MM.1S (cell line): Measurements from ENCODE around the gene POLR2C.
A peak's percentile ranks its signal among the peaks of the same experiment; 100 is the strongest.

ENCODE experiments used
- DNase-seq: peaks from one replicate; pipeline ENCODE4 v3.0.0-alpha.2; 2015
- H2AFZ ChIP-seq: fragments of 300-600 bp; sonication (generic); 2 replicates; pipeline ENCODE4 v1.6.0; 2016; ENCODE audit warnings: antibody characterized with exemption, low read length
- H3F3A ChIP-seq: fragments of 300-600 bp; sonication (generic); 2 replicates; pipeline ENCODE4 v1.6.1; 2016; ENCODE audit warnings: mild to moderate bottlenecking, antibody characterized with exemption, low read length, moderate library complexity, mixed read lengths; ENCODE audit not compliant: insufficient read depth
- H3K27ac ChIP-seq: fragments of 300-600 bp; sonication (generic); 2 replicates; pipeline ENCODE4 v1.5.1; 2016; ENCODE audit warnings: mild to moderate bottlenecking, low read length
- H3K27me3 ChIP-seq: fragments of 300-600 bp; sonication (generic); replicated peaks from 2 replicates; pipeline ENCODE4 v1.6.0; 2016; ENCODE audit warnings: low read length; ENCODE audit not compliant: insufficient read depth
- H3K36me3 ChIP-seq: fragments of 300-600 bp; sonication (generic); replicated peaks from 2 replicates; pipeline ENCODE4 v1.6.1; 2016; ENCODE audit warnings: mild to moderate bottlenecking, low read length, mixed read lengths; ENCODE audit not compliant: insufficient read depth
- H3K4me1 ChIP-seq: fragments of 300-600 bp; sonication (generic); 2 replicates; pipeline ENCODE4 v1.6.1; 2016; ENCODE audit warnings: low read length, mixed read lengths
- H3K4me2 ChIP-seq: fragments of 300-600 bp; sonication (generic); 2 replicates; pipeline ENCODE4 v1.6.0; 2016; ENCODE audit warnings: low read depth, low read length
- H3K4me3 ChIP-seq: fragments of 300-600 bp; sonication (generic); 2 replicates; pipeline ENCODE4 v1.5.1; 2016; ENCODE audit warnings: low read length, mixed read lengths
- H3K79me2 ChIP-seq: fragments of 300-600 bp; sonication (generic); 2 replicates; pipeline ENCODE4 v1.6.1; 2016; ENCODE audit warnings: mixed run types, low read length, mixed read lengths
- H3K9ac ChIP-seq: fragments of 300-600 bp; sonication (generic); 2 replicates; pipeline ENCODE4 v1.6.1; 2016; ENCODE audit warnings: low read length, mixed read lengths
- H3K9me2 ChIP-seq: fragments of 300-600 bp; sonication (generic); replicated peaks from 2 replicates; pipeline ENCODE4 v1.6.1; 2016; ENCODE audit warnings: mild to moderate bottlenecking, low read length, mixed read lengths; ENCODE audit not compliant: insufficient read depth
- H3K9me3 ChIP-seq: fragments of 300-600 bp; sonication (generic); replicated peaks from 2 replicates; pipeline ENCODE4 v1.6.1; 2016; ENCODE audit warnings: mild to moderate bottlenecking, low read length, mixed read lengths; ENCODE audit not compliant: insufficient read depth
- H4K20me1 ChIP-seq: fragments of 300-600 bp; sonication (generic); 2 replicates; pipeline ENCODE4 v1.6.1; 2016; ENCODE audit warnings: mild to moderate bottlenecking, low read length, moderate library complexity, mixed read lengths; ENCODE audit not compliant: insufficient read depth
- CTCF ChIP-seq: fragments of 300-600 bp; sonication (generic); IDR thresholded peaks from 2 replicates; pipeline ENCODE4 v1.5.1; 2016; ENCODE audit warnings: antibody characterized with exemption, low read length, mixed read lengths
- EZH2 ChIP-seq: fragments of 300-600 bp; sonication (generic); optimal IDR thresholded peaks from 2 replicates; pipeline ENCODE3; 2017; ENCODE audit warnings: low read depth, mild to moderate bottlenecking, antibody characterized with exemption, low read length, mixed read lengths
- EZH2phosphoT487 ChIP-seq: fragments of 300-600 bp; sonication (generic); IDR thresholded peaks from 2 replicates; pipeline ENCODE4 v1.6.1; 2018; ENCODE audit warnings: antibody characterized with exemption, low read length

The POLR2C gene

DNA sequence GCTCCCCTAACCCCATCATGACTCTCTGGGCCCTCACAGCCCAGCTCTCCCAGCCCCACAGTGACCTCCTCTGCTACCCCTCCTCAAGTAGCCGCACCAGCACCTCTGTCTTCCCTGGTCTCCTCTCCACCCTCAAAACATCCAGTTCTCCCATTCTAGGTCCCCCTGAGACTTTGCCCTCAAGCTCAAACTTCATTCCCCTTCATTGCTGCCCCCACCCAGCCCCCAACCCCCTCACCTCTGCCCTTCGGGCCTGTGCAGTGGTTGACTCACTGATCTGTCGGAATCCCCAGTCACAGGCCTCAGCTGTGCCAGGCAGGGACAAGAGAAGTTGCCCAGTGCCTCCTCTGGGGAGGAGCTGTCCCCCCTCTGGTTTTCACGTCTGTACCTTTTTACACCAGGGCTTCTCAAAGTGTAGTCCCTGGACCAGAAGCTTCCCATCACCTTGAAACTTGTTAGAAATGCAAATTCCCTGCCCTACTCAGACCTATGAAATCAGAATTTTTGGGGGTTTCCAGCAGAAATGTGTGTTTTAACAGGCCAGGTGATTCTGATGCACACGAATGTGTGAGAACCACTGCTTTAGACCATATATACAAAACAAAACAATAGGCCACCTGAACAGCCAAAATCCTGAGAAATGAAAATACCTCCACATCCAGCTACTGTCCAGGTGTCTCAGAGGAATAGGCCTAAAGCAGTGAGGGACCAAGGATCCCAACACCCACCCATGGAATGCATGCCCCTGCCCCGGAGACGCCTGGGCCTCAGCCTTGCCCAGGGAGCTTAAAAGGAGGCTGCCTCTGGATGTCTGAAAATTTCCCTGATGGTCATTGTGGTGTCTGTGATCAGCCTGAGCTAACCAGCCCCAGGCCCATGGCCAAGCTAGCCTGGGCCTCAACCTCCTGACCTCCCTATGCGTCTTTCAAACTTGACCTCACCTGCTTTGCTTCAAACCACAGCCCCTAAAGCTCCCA lies 24.7 kb downstream of the POLR2C start:
- H3K79me2 ChIP-seq, result no peaks in the 10 kb centered on the region
- peak overlapping the region; percentile 91 for H2AFZ ChIP-seq
- no peaks in the 10 kb centered on the region for H3K36me3 ChIP-seq
- peaks cover 4% of the 10 kb centered on the region; the same call in 1 of the 2 replicates for H3K4me1 ChIP-seq
- H3K27me3 ChIP-seq, result no peaks in the 10 kb centered on the region
- H3K4me3 ChIP-seq, result peak overlapping the region; percentile 42; the same call in 1 of the 2 replicates
- H4K20me1 ChIP-seq, result no peaks in the 10 kb centered on the region
- no peak overlapping the region for H3K9ac ChIP-seq
- no peak for DNase-seq
- no peaks in the 10 kb centered on the region for H3F3A ChIP-seq
- H3K27ac ChIP-seq, result no peak overlapping the region
- no peaks in the 10 kb centered on the region for H3K9me3 ChIP-seq
- no peaks in the 10 kb centered on the region for H3K9me2 ChIP-seq
- no peak for TF ChIP-seq EZH2
- TF ChIP-seq CTCF, result no peak
- TF ChIP-seq EZH2phosphoT487, result no peak
- peak overlapping the region; percentile 76; the same call in 1 of the 2 replicates for H3K4me2 ChIP-seq

GRCh38 chr16:57489229-57489628 lies 26.8 kb downstream of the POLR2C start:
- no peaks in the 10 kb centered on the region for H3K79me2 ChIP-seq
- no peak overlapping the region for H3K27ac ChIP-seq
- no peak overlapping the region for H3K4me3 ChIP-seq
- H3K9ac ChIP-seq, result no peak overlapping the region
- no peak overlapping the region for H3K4me2 ChIP-seq
- no peak overlapping the region for H2AFZ ChIP-seq
- no peaks in the 10 kb centered on the region for H3K27me3 ChIP-seq
- no peak for DNase-seq
- H3K4me1 ChIP-seq, result peaks cover 4% of the 10 kb centered on the region; the same call in 1 of the 2 replicates
- no peaks in the 10 kb centered on the region for H3K36me3 ChIP-seq
- no peaks in the 10 kb centered on the region for H4K20me1 ChIP-seq
- H3F3A ChIP-seq, result no peaks in the 10 kb centered on the region
- no peaks in the 10 kb centered on the region for H3K9me3 ChIP-seq
- H3K9me2 ChIP-seq, result no peaks in the 10 kb centered on the region
- TF ChIP-seq EZH2phosphoT487, result no peak

DNA sequence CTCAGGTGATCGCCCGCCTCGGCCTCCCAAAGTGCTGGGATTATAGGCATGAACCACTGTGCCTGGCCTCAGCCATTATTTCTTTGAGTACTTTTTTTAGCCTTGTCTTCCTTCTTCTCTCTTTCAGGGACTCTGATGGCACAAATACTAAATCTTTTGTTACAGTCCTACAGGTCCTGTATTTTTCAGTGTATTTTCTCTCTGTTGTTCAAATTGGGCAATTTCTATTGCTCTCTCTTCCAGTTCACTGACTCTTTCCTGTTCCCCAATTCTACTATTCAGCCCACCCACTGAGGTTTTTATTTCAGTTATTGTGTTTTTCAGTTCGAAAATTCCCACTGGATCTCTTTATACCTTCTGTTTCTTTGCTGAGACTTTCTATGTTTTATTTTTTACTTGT lies 31.3 kb downstream of the POLR2C start:
- Histone ChIP-seq H3F3A (no peaks in the 10 kb centered on the region), H3K9me3 (no peaks in the 10 kb centered on the region), H3K9me2 (no peaks in the 10 kb centered on the region), H3K4me1 (no peaks in the 10 kb centered on the region), H3K4me3 (no peak overlapping the region), H3K9ac (no peak overlapping the region), H3K79me2 (no peaks in the 10 kb centered on the region), H2AFZ (no peak overlapping the region), H3K4me2 (no peak overlapping the region), H3K36me3 (no peaks in the 10 kb centered on the region), H3K27me3 (no peaks in the 10 kb centered on the region), H3K27ac (no peak overlapping the region), H4K20me1 (no peaks in the 10 kb centered on the region)
- no peak for TF ChIP-seq CTCF
- no peak for TF ChIP-seq EZH2
- no peak for TF ChIP-seq EZH2phosphoT487
- no peak for DNase-seq

- no peak overlapping the region for H2AFZ ChIP-seq
These were observed 34.6 kb downstream of the POLR2C start for GRCh38 chr16:57497121-57497520.

More at GRCh38 chr16:57497121-57497520, 34.6 kb downstream of the POLR2C start:
- no peak for DNase-seq
- H4K20me1 ChIP-seq, result no peaks in the 10 kb centered on the region
- TF ChIP-seq EZH2 (no peak), CTCF (no peak), EZH2phosphoT487 (no peak)
- H3K4me3 ChIP-seq, result no peak overlapping the region
- H3K4me1 ChIP-seq, result no peaks in the 10 kb centered on the region
- H3K9ac ChIP-seq, result no peak overlapping the region
- no peaks in the 10 kb centered on the region for H3K36me3 ChIP-seq
- H3K79me2 ChIP-seq, result no peaks in the 10 kb centered on the region
- no peaks in the 10 kb centered on the region for H3K27me3 ChIP-seq
- H3K4me2 ChIP-seq, result no peak overlapping the region
- no peak overlapping the region for H3K27ac ChIP-seq
- no peaks in the 10 kb centered on the region for H3F3A ChIP-seq
- no peaks in the 10 kb centered on the region for H3K9me3 ChIP-seq
- H3K9me2 ChIP-seq, result no peaks in the 10 kb centered on the region
